HEK293T (cell line): ENCODE data around the gene PSMD6.

Source experiments
- FOXM1 ChIP-seq: fragments of 450-650 bp; IDR thresholded peaks from 2 replicates; pipeline ENCODE4 v1.6.1; 2017; ENCODE audit warnings: mild to moderate bottlenecking, borderline replicate concordance
- SP1 ChIP-seq: fragments of 450-650 bp; IDR thresholded peaks from 2 replicates; pipeline ENCODE4 v1.6.1; 2017
- TF ChIP-seq, protein P1 (sequence below): fragments of 450-650 bp; IDR thresholded peaks from 2 replicates; pipeline ENCODE4 v1.6.1; 2016

DNA sequence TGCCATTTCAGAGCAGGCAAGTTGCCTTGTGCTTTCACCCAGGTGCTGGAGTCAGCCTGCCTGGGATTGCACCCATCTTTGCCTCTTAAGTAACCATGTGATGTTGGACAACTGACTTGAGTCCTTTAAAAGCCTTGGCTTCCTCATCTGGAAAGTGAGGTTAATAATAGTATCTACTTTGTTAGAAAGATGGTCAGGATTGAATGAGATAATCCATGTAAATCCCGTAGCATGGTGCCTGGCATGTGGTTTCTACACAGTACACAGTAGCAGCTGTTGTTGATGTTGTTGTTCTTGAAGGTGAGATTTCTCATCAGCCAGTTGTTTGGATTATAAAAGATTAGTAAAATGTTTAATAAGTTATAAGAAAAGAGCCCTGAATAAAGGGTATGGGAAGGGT lies 48.8 kb downstream of the PSMD6 start:
- no peak for TF ChIP-seq SP1
- TF ChIP-seq FOXM1 = no peak
- TF ChIP-seq, protein P1, sequence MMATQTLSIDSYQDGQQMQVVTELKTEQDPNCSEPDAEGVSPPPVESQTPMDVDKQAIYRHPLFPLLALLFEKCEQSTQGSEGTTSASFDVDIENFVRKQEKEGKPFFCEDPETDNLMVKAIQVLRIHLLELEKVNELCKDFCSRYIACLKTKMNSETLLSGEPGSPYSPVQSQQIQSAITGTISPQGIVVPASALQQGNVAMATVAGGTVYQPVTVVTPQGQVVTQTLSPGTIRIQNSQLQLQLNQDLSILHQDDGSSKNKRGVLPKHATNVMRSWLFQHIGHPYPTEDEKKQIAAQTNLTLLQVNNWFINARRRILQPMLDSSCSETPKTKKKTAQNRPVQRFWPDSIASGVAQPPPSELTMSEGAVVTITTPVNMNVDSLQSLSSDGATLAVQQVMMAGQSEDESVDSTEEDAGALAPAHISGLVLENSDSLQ = no peak
